Stimulated activated CD8-positive, alpha-beta memory T cell treated with anti-CD3 and anti-CD28 coated beads, Interleukin-15, amount 100 ng/mL, for 24 hours (primary cell): ENCODE measurements around the gene HMCN1.

Experiments
- DNase-seq: peaks from one replicate; pipeline ENCODE4 v3.0.0-alpha.2; 2020; ENCODE audit warnings: low read depth

HMCN1 gene

GRCh38 chr1:186089940-186090339 is 355.7 kb downstream of the HMCN1 start:
- DNase-seq = no peak

- DNase-seq = no peak
These were observed 357.1 kb downstream of the HMCN1 start for GRCh38 chr1:186091222-186091720.

DNA sequence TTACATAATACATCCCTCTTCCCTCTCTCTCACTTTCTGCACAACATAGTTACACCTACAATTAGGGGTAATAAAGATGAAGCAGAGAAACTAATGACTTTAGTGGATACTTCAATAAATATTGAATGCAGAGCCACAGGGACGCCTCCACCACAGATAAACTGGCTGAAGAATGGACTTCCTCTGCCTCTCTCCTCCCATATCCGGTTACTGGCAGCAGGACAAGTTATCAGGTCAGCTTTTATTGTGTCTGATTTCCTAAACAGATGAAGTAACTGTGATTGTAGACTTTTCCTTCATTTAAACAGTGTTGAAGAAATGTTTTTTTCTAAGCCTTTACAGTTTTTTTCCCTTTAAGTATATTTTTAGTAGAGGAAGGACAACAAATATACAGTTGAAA is 359.2 kb downstream of the HMCN1 start:
- DNase-seq = no peak

GRCh38 chr1:186094172-186094571 is 360.0 kb downstream of the HMCN1 start:
- DNase-seq = no peak

GRCh38 chr1:186099336-186100104 is 365.3 kb downstream of the HMCN1 start:
- no peak for DNase-seq

DNA sequence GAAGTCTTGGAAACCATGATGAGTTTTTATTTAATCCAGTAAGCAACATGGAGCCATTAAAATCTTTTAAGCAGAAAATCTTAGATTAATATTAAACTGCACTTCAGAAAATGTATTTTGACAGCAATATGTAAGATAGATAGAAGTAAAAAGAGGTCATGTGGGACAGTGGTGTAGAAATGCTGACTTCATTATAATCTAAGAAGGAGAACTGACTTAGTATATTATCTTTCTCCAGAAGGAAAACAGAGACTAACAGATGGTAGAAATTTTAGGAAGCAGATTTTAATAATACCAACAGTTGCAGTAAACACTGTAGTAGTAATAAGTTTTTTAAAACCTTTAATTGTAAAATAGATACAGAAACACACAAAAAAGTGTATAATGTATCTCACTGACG is 367.9 kb downstream of the HMCN1 start:
- DNase-seq = no peak

DNA sequence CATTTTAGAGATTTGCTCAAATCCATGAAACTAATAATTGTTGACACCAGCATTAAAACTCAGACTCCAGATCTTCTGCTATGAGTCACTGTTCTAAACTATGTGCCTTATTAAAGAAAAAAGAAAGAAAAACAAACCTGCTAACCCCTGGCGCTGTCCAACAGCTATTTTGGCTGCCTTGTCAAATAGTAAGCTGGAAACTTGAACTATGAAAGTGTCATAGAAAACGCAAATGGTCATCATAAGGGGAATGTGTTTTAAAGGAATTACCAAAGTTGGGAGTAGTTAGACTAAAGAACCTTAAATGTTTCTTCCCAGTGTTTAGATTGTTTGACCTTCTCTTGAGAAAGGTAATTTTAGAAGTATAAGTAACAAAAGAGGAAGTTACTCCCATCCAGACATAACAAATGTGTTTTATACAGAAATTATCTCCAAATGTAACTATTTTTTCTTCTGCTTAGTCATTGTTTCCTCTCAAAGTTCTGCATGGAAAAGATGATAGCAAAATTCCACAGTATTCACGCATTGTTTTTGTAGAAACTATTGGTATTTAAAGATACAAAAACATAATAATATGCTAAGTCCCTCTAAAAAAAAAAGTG is 368.5 kb downstream of the HMCN1 start:
- DNase-seq = no peak

GRCh38 chr1:186104459-186104858 is 370.3 kb downstream of the HMCN1 start:
- DNase-seq = no peak

- no peak for DNase-seq
These were observed 378.1 kb downstream of the HMCN1 start for GRCh38 chr1:186112280-186112679.

DNA sequence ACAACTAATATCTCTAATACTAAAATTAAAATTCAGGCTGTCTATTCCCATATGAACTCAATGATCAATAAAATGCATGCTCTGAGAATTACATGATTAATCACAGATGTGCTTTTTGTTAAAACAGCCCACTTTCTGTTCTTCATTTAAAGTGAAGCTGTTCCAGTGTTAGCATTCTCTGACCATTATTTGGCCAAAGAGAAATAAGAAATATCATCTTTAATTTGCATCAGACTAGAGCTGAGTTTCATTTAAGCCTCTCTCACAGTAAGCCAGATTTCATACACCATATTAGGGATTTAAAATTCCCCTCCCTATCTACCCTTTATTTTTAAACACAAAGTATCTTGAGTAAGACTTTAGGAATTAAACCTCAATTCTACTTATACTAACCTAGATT is 379.3 kb downstream of the HMCN1 start:
- DNase-seq = no peak

- DNase-seq = no peak
These were observed 384.5 kb downstream of the HMCN1 start for GRCh38 chr1:186118724-186119123.

DNA sequence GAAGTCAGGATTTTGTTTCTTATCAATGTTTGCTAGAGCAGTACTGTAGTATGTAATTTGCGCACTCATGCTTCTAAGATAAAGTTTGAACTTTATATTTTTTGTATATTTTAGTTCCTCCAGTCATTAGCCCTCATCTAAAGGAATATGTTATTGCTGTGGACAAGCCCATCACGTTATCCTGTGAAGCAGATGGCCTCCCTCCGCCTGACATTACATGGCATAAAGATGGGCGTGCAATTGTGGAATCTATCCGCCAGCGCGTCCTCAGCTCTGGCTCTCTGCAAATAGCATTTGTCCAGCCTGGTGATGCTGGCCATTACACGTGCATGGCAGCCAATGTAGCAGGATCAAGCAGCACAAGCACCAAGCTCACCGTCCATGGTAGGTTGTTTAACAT is 388.6 kb downstream of the HMCN1 start:
- no peak for DNase-seq

GRCh38 chr1:186125035-186125434 is 390.8 kb downstream of the HMCN1 start:
- DNase-seq = no peak

- no peak for DNase-seq
These were observed 391.3 kb downstream of the HMCN1 start for GRCh38 chr1:186125511-186125910.

DNA sequence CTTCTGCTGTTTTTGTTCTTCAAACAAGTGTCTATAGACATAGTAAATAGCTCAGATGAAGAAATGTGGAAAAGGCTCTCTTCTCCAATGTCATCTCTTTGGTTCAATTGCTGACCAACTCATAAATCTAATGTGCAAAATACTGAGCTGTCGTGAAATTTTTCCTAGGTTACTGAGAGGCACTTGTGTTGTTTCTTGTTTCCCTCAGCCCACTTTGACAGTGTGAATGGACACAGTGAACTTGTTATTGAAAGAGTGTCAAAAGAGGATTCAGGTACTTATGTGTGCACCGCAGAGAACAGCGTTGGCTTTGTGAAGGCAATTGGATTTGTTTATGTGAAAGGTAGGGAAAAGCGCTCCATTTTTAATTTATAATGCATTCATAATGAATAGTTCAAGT is 395.6 kb downstream of the HMCN1 start:
- no peak for DNase-seq

- no peak for DNase-seq
These were observed 404.9 kb downstream of the HMCN1 start for GRCh38 chr1:186139115-186139514.

DNA sequence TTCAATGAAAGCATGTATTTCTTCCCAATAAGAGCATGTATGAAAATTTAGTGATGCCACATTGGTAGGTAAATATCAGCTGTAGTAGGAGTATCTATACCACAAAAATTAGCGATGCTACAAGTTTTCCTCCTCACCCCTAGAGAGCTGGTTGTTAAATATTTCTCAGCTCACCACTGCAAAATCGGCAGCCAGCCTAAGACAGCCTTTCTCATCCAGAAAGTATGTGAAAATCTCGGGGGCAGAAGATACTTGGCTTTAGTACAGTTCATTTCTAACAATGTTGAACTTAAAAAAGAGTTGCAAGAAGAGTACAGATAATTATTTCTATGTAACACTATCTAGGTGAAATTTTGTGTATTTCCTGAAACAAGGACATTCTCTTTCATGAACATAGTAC is 405.5 kb downstream of the HMCN1 start:
- no peak for DNase-seq

GRCh38 chr1:186142159-186142558 is 408.0 kb downstream of the HMCN1 start:
- DNase-seq = no peak

GRCh38 chr1:186142916-186143315 is 408.7 kb downstream of the HMCN1 start:
- DNase-seq = no peak

- no peak for DNase-seq
These were observed 409.3 kb downstream of the HMCN1 start for GRCh38 chr1:186143481-186143880.

- DNase-seq = no peak
These were observed 410.3 kb downstream of the HMCN1 start for GRCh38 chr1:186144505-186144904.

- no peak for DNase-seq
These were observed 412.8 kb downstream of the HMCN1 start for GRCh38 chr1:186146974-186147373.

DNA sequence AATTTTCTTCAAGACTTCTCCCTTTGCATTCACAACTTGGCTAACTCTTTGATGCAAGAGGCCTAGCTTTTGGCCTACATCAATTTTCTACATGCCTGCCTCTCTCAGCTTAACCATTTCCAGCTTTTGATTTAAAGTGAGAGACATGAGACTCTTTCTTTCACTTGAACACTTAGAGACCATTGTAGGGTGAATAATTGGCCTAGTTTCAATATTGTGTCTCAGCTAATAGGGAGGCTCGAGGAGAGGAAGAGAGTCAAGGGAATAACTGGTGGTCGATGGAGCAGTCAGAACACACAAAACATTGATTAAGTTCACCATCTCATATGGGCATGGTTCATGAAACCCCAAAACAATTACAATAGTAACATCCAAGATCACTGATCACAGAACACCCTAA is 415.4 kb downstream of the HMCN1 start:
- no peak for DNase-seq

DNA sequence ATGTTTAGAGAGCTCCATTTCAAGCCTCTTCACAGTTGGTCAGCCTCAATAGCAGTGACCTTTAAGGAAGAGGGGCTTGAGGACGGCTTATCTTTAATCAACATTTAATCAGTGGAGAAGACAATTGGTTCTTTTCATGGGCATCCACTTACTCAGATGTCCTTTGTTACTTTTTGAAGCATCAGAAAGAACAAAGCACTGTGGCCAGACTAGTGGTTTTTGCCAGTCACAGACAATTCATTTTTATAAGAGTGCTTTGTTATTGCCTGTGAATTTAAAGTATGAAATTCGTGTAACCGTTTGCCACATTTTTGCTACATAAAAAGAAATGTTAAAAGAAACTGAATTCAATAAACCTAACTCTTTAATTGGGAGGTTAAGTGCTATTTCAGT is 418.0 kb downstream of the HMCN1 start:
- DNase-seq = no peak
